GM19043 (cell line): ENCODE results near the gene MRAS.

ENCODE experiments used
- ATAC-seq: cut with Tn5 transposase; IDR thresholded peaks from one replicate; pipeline ENCODE4 v1.9.1; 2021; ENCODE audit warnings: low read depth; ENCODE audit not compliant: unreplicated experiment

Gene MRAS

DNA sequence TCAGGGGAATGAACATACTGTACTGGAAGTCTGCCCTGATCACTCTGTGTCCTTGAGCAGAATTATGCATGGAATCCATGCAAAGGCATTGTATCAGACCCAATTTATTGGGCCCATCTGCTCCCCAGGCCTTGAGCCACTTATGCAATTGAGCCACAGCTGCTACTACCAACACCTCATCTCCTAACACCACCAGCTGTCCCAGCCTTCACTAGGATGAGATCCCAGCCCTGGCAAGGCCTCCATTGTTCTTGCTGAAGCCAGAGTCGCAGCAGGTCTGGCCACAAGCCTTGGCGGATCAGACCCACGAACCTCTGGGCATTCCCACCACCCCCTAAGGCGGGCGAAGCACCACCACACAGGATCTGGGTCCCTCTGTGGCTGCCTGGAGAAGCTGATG, 9.6 kb upstream of the MRAS start:
- no peak for ATAC-seq

DNA sequence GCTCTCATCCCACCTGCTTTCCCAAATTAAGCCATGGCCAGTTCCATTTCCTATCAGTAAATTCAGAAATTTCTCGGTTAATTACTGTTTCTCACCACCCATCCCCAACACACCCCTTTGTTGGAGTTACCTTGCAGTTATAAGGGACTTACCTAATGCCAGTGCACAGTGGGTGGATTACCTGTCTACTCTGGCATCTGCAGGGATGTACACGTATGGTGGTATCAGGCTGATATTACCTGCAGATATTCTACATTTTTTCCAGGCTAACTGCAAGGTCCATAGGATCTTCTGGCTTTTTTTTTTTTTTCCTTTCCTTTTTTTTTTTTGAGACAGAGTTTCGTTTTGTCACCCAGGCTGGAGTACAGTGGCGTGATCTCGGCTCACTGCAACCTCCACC, 7.9 kb upstream of the MRAS start:
- no peak for ATAC-seq

DNA sequence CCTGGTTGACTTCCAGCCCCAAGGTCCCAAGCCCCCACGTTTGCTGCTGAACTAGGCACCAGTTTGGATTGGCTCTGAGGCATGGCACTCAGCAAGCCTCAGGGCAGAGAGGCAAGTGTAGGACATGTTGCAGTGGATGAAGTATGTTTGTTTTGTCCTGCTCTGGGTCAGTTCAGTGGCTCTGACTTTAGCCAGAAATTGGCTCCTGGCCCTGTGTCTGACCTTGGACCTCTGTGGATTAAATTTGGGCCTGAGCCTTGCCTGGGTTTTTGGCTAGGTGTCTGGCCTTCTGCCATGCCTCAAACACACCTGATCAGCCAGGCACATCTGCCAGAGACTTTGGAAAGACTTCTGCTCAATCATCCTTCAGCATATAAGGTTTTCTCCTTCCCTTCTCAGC, 3.6 kb upstream of the MRAS start:
- ATAC-seq = no peak

DNA sequence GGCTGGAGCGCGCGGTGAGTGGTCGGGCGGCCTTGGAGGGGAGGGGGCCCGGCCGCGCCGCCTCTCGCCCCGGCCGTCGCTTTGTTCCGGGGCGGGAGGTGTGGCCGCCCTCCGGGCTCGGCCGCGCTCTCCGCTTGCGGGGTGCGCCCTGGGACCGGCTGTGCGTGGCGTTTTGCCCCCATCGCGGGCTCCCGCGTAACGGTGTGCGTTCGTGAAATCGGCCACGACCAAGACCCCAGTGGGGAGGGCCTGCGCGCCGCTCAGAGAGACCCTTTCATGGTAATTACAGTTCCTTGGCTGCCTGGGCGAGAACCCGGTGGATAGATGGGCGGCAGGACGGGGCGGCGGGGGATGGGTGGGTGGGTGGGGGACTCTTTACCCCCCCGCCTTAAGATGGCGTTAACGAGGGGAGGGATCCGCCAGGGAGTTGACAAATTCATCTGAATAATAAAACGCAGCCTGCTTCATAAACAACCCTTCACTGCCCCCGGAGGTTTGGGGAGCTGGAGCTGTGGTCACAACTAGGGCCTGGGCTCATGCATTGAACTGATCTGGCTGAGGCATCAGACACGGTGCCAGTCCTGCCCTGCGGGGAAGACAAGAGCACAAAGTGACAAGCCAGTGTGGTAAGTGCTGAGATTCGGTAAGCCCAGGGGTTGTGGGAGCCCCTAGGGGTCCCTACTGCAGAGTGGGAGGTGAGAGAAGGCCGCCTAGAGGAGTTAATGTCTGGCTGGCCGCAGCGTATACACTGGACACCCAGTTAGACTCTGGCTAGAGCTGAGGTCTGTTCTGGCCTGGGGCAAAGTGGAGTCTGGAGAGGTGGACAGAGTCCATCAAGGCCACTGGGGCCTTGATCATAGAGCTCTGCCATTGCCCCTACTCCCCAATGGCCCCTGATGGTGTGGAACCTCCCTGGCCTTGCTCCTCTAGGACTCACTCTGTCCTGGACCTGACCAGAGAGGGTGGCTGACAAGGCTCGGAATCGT, 668 bp downstream of the MRAS start:
- no peak for ATAC-seq

DNA sequence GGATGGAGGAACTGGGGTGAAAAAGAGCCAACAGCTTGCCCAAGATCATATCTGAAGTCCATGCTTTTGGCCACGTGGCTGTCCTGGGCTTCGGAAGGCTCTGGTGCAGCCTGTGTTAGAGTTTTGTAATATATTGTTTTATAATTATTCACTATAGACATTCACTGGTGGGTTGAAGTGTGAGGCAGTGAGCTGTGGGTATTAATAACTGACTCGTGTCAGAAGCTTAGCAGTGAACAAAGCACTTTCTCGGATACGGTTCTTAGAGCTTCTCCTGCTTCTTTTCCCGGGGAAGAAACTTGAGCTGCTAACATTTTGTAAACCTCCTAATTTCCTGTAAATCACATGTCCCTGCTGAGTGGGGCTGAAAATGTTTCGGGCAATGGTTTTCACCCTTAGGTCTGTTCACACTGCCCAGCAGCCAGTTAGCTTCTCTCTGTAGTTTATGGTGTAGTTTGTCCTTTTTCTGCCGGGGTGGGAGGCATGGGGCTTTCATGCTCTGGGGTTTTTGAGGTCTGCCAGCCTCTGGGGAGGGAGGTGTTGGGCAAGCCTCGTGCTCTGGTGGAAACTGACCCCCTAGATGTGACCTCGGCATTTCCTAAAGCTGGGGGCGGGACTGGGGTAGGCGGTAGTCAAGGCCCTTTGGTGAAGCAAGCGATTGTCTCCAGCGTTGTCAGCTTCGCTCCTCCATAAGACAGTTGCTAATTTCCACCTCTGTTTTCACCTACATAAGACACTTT, 1.7 kb downstream of the MRAS start:
- no peak for ATAC-seq

DNA sequence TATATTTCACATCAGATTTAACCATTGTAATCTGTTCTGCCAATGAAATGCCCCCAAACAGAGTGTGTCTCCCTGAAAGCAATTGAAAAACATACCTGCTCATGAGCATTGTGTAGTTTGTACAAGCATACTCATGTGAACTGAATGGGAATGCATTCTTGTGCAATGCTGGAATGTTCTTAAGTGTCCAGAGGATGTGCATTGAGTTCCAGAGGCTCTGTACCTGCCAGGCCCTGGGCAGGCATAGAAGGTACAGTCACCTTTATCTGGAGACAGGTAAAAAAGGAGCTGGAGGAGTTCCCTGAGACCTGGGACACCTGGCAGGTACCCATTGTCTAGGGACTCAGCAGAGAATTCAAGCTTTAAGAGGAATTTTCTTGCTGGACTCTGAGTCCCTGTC, 2.8 kb downstream of the MRAS start:
- no peak for ATAC-seq

DNA sequence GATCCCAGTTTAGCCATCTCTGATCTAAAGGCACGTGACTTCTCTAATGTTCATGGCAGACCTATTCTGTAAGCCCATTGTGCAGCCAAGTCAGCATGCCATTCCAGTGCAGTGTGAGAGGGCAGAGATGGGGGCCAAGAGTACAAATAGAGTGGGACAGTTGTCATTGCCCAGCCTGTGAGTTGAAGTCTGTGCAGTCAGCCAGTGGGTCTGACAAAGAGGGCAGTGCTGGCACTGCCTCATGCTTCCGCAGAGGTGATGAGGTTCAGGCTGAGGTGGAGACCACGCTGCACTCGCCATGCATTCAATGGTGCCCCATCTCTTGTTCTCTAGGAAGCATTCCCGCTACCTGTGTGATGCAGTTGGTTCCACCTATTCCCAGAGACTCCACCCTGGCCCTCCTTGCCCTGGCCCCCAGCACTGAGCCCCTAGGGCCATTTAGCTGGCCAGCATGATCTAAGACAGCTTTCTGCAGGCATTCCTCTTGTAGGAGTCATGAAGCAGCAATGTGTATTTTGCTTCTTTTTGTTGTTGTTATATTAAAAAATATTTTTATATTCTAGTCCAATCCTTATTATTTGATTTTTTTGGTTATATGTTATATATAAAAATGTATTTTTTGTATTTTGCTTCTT, 3.7 kb downstream of the MRAS start:
- no peak for ATAC-seq

DNA sequence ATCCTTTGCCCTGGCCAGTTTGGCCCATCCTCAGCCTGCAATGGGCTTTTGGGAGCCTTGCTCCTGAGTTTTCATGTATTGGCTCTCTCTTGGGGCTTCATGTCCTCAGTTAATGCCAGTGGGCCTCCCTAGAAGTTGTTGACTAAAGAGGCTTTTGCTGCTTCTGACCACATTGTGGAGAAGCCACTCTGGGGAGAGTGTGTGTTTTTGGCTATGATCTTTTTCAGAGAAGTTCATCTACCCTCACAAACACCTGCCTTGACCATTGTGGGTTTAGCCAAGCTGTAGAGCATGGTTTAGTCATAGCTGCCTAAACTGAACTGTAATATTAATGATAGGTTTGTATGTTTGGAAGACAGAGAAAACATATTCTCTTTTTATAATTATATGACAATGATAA, 6.0 kb downstream of the MRAS start:
- no peak for ATAC-seq

DNA sequence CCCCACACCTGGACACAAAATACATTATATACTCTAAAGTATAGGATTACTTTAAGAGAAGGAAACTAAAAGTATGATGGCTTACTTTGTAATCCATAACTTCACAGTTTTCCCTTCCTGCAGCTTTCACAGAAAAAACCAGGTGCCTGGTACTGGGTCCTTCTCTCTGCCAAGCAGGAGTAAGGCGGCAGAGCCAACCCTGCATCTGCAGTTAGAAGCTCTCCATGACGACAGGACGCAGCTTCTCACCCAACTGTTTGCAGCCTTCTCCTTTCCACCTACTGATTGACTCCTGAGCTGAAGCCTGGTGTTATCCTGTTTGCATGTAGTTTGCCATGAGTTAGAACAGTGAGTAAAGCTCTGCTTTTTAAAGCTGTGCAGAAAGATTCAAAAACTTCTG, 6.7 kb downstream of the MRAS start:
- no peak for ATAC-seq

DNA sequence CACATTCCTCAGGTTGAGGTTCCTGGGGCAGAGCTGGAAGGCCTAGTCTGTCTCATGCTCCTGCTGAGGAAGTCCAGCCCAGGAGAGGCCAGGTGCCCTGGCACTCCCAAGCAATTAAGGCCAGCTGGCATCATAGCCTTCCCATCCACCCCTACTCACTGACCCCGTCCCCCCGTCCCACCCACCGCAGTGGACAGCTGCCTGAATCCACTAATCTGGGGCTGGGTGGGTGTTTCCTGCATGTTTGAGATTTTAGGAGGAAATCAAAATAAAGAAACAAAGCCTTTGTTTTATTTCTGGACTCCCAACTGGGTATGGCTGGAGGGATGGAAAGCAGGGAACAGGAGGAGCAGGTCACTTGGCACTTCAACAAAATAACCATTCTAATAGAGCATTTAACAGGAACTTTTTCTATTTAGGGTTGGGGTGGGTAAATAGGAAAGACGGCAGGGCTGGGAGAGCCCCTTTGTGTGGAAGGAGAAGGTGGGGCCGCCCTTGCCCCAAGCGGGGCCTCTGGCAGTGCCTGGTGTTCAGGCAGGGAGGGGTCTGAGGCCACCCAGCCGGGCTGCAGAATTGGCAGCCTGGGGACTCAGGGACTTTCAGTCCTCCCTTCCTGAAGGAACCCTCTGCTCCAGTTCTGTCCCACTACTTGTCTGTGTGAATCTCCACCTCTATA, 8.5 kb downstream of the MRAS start:
- no peak for ATAC-seq

DNA sequence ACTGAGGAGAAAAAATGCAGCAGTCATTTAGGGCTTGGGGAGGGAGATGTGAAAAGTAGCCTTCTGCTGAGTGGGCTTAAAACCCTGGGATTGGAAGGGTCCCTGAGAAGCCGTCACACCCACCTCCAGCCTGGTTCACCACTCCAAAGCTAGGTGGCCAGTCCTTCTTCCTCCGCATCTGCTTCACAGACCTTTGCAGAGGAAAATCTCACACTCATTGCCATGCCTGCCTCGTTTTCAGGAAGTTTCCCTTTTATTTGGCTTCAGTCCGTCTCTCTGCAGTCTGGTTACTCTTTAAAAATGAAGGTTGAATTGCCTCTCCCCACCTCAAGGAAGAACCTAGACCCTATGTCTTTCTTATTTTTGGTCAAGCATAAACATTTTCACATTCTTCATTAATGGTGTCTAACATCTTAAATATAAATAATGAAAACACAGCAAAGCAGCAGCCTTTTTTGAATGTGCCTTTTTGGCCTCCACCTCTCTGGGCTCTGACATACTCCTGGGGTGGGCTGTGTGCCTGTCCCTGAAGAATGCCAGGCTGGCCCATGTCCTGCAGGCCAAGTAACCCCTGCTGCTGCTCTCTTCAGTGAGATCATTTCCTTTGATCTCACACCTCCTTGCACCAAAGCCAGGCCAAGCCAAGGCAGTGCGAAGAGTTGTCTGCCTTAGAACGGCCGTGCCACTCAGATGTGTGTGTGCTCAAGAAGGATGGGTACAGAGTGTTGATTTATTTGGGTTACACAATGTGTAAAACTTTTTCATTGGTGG, 11.0 kb downstream of the MRAS start:
- ATAC-seq = no peak

DNA sequence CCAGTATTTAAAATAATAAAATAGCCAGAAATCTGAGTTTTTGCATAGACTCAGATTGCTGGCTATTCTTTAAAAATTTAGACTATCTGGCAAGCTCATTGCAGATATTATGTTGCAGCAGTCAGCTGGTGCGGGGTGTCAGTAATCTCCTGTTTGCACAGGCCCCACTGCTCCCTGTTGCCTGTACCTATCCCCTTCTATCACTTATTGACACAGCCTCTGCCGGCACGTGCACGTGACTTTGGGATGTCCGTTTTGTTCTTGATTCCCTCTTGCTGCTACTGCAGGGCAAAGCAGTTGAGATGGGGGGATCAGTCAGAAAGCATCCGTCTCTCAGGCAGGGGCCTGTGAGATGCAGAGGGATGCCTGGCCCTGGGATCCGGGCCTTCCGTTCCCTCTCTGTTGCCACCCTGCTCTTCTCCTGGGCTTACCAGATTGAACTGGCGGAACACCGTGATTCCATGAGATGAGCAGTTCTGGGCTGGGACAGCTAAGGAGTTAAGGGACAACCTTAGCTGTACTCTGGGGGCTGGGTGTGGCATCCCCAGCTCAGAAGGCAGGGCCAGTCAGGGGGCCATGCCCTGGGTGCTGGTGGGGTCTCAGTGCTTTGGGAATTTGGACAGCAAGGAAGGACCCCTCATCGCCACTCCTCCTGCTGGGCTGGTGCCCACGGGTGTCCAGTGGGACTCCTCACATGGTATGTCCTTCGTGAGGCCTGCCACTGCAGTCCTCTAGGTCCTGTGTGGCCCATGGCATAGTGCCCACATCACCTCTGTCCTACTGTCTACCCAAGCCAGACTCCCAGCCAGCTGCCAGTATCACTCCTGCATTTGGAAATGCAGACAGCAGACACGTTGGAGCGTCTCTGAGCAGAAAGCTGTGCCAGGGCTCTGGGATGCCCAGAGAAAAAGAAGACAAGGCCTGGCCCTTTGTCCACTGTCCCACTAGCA, 11.8 kb downstream of the MRAS start:
- ATAC-seq = no peak

DNA sequence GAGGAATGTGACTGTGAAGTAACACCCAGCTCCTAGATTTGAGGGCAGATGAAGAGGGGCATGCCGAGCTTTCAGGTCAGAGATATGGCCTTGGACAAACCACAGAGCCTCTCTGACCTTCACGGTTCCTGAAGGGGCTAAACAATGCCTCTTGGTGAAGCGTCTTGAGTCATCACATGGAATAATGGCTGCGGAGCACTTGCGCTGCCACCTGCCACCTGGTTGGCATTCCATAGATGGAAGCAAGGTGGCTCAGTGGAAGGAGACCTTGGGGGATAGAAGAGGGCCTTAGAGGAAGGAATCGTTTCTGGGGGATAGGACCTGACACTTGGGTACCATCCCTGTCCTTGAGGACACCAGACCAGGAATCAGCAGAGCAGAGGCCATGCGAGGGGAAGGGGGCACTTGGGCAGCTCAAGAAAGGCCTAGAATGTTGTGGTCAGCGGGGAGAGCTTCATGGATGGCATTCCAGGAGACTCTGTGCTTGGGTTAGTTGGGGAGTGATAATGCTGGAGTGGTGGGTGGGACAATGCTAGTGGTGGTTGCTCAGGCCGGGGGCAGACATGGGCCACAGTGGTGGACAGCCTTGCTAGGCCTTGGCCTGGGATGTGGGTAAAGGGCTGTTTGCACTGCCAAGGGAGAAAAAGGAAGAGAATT, 12.6 kb downstream of the MRAS start:
- no peak for ATAC-seq

DNA sequence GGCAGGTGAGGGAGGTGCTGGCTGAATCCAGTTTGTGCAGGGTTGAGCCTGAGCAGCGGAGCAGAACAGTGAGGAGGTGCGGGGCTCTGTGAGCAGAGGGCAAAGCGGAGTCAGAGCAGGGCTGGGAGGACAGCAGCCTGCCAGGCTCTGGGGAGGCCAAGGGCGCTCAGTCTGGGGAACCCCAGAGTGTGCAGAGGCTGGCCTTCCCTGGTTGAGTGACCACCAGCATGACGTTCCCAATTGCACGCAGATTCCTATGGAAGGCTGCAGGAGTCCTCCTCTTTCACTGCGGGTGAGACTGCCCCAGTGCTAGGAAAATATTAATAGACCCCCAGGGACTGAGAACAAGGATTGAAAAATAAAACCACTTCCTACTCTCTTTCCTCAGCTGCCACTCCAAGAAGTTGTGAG, 13.2 kb downstream of the MRAS start:
- ATAC-seq = no peak

DNA sequence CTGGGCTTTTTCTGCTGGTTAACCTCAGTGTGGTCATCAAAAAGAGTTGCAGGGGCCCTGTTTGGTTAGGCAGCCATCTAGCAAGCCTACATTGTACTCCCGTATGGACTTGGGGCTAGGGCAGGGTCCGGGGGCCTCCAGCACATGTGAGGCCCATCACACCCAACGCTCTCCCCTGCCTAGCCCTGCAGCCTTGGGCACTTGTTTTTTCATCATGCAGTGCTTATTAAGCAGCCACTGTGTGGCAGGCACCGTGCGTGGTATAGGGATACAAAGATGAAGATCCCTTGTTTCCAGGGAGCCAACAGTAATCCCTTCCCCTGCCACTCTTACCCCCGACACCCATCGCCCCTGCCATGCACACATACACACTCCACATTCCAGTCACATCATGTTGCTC, 14.2 kb downstream of the MRAS start:
- no peak for ATAC-seq

DNA sequence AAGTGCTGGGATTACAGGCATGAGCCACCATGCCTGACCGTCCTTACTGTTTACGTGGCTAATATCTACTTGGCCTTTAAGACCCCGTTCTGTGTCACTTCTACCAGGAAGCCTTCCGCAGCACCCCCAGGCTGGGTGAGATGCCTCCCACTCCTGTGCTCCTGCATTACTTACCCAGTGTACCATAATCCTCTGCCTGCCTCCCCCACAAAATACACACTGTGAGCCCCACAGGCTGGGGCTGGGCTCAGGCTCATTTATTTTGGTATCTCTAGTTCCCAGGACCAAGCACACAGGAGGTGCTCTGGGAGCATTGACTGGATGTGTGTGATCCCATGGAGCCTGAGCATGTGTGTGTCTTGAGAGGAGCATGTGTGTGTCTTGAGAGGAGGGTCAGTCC, 14.9 kb downstream of the MRAS start:
- no peak for ATAC-seq

DNA sequence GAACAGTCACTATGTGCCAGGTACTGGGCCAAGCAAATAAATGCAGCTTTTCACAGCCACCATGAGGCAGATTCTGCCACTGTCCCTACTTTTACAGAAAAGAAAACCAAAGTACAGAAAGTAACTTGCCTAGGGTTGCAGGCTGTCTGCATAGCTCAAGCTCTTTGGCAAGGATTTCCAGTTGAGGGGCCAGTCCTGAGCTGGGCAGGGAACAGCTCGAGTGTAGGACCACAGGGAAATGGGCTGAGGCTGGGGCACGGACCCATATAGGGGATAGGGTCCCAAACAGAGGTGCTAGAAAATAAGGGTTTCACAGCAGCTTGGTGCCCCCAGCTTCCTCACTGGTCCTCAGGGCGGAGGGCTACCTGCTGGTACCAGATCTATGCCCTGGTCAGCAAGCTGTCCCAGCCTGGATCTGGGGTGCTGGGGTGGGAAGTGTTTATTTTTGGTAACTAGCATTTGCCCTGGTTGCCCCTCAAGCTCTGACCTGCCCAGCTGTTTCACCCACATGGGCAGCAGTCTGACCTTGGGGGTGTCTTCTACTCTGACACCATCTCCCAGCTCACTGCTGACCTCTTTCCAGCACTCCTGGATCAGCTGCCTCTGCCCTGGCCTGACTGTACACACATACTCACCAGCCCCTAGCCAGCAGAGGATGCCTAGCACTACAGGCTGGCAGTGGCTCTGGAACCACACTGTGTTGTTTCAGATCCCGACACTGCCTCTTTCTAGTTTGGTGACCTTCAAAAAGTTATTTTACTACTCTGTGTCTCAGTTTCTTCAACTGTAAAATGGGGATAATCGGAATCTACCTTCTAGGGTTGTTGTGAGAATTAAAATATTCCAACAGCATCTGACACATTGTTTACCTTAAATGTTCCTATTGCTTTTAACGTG, 16.2 kb downstream of the MRAS start:
- ATAC-seq = no peak

DNA sequence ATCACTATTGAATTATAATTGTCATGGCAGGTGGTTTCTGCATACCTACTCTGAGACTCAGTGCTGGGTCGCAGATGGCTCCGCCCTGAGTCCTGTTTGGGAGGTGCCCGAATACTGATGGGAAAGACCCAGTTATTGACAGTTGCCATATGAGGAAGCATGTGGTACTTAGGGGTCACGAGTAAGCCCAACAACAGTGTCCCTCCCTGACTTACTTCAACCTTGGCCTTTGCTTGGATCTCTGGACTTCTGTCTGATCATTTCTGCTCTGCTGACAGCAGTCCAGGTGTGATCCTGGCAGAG, 16.8 kb downstream of the MRAS start:
- ATAC-seq = no peak
